ENCODE results near the gene ANKRD18B.
"Not testable (repeated sequence)": the region's sequence is repeated elsewhere in the genome, so short reads cannot be mapped to it uniquely, and the experiment has no call there.

The ANKRD18B gene

DNA sequence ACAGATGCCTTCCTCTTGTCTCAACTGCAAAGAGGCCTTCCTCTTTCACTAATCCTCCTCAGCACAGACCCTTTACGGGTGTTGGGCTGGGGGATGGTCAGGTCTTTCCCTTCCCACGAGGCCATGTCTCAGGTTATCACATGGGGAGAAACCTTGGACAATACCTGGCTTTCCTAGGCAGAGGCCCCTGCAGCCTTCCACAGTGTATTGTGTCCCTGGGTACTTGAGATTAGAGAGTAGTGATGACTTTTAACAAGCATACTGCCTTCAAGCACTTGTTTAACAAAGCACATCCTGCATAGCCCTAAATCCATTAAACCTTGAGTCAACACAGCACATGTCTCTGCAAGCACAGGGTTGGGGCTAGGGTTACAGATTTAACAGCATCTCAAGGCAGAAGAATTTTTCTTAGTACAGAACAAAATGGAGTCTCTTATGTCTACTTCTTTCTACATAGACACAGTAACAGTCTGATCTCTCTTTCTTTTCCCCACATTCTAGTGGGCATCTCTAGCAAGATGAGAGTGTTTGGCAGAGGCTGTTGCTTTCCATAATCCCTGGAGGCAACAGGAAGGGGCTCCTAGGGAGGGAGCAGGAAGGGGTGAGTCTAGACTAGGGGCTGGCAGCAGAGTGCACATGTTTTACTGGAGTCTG lies 8.6 kb upstream of the ANKRD18B start:
- H2AFZ ChIP-seq (ENCODE audit: low read depth, low read length); H3K27ac ChIP-seq (ENCODE audit: low read length); DNase-seq; H3K27me3 ChIP-seq (ENCODE audit: insufficient read depth, low read length, poor library complexity); H3K9ac ChIP-seq (ENCODE audit: low read depth, low read length); H3K4me3 ChIP-seq (ENCODE audit: low read depth in 1 of 2, low read length in 2 of 2); H4K20me1 ChIP-seq (ENCODE audit: insufficient read depth, low read length); ATAC-seq (ENCODE audit: insufficient read depth, low read depth); H3K4me2 ChIP-seq (ENCODE audit: insufficient read depth, low read length); H3K79me2 ChIP-seq (ENCODE audit: insufficient read depth, low read length); H3K36me3 ChIP-seq (ENCODE audit: insufficient read depth, low read length); H3K9me3 ChIP-seq (ENCODE audit: insufficient read depth, low read length, severe bottlenecking); H3K4me1 ChIP-seq (ENCODE audit: insufficient read depth, low read length): not testable (repeated sequence)

DNA sequence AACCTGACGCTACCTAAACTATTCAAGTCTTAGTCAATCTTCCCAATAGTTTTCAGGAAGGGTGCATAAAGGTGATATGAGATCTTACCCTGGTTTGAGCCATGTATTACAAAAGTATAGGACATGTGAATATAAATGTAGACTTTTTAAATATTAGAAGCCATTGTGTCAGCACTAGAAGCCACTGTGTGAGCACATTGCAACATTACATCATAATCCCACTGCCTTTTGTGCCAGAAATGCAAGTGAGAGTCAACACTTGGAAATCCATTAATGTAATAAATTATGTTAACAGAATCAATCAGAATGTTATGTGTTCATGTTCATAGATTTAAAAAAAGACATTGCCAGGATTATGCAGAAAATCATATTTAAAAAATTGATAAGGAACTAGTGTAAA lies 7.7 kb upstream of the ANKRD18B start:
- H3K4me1 ChIP-seq (ENCODE audit: insufficient read depth, low read length); DNase-seq; H3K36me3 ChIP-seq (ENCODE audit: insufficient read depth, low read length); H3K9me3 ChIP-seq (ENCODE audit: insufficient read depth, low read length, severe bottlenecking); H3K4me3 ChIP-seq (ENCODE audit: low read depth in 1 of 2, low read length in 2 of 2); H2AFZ ChIP-seq (ENCODE audit: low read depth, low read length); H3K27me3 ChIP-seq (ENCODE audit: insufficient read depth, low read length, poor library complexity); H4K20me1 ChIP-seq (ENCODE audit: insufficient read depth, low read length); H3K27ac ChIP-seq (ENCODE audit: low read length); H3K9ac ChIP-seq (ENCODE audit: low read depth, low read length); H3K79me2 ChIP-seq (ENCODE audit: insufficient read depth, low read length); H3K4me2 ChIP-seq (ENCODE audit: insufficient read depth, low read length); ATAC-seq (ENCODE audit: insufficient read depth, low read depth): not testable (repeated sequence)

DNA sequence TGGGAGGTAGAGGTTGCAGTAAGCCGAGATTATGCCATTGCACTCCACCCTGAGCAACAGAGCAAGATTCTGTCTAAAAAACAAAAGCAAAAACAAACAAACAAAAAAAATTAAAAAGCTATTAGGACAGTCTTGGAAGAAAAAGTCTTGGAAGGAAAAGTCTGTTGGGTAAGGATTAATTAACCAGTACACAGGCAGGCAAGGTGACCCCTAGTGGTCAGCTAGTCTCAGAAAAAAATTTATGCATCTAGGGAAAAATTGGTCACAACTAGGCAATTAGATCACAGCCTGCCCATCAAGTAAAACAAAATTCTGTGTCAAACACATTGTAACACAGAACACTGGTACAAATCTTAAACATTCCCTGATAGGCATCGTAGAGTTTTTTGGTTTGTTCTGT lies 6.7 kb upstream of the ANKRD18B start:
- no peak for ATAC-seq (ENCODE audit: insufficient read depth, low read depth)

DNA sequence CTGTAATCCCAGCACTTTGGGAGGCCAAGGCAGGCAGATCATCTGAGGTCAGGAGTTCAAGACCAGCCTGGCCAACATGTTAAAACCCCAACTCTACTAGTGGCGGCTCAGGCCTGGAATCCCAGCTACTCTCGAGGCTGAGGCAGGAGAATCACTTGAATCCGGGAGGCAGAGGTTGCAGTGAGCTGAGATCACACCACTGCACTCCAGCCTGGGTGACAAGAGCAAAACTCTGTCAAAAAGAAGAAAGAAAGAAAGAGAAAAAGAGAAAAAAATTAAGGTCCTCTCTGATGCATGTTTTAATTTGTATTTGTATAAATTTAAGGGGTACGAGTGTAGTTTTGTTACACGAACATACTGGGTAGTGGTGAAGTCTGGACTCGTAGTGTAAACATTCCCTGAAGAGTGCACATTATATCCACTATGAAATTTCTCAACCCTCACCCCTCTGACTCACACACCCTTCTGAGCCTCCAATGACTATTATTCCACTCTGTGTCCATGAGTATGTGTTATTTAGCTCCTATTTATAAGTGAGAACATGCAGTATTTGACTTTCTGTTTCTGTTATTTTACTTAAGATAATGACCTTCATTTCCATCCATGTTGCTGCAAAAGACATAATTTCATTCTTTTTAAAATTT lies 6.0 kb upstream of the ANKRD18B start:
- not testable (repeated sequence) for H3K27me3 ChIP-seq (ENCODE audit: insufficient read depth, low read length, poor library complexity); H3K4me3 ChIP-seq (ENCODE audit: low read depth in 1 of 2, low read length in 2 of 2); H3K9me3 ChIP-seq (ENCODE audit: insufficient read depth, low read length, severe bottlenecking); H3K36me3 ChIP-seq (ENCODE audit: insufficient read depth, low read length); H3K27ac ChIP-seq (ENCODE audit: low read length); ATAC-seq (ENCODE audit: insufficient read depth, low read depth); H3K9ac ChIP-seq (ENCODE audit: low read depth, low read length); H3K4me1 ChIP-seq (ENCODE audit: insufficient read depth, low read length); DNase-seq; H2AFZ ChIP-seq (ENCODE audit: low read depth, low read length); H4K20me1 ChIP-seq (ENCODE audit: insufficient read depth, low read length); H3K79me2 ChIP-seq (ENCODE audit: insufficient read depth, low read length); H3K4me2 ChIP-seq (ENCODE audit: insufficient read depth, low read length)

More for the DNA sequence above, 6.7 kb upstream of the ANKRD18B start:
- H3K4me1 ChIP-seq (ENCODE audit: insufficient read depth, low read length) = no peaks in the 10 kb centered on the region
- no peak overlapping the region for H3K4me3 ChIP-seq (ENCODE audit: low read depth in 1 of 2, low read length in 2 of 2)
- TF ChIP-seq EZH2 (IDR thresholded peaks at IDR 0.05; ENCODE audit: borderline replicate concordance, low read depth, low read length, severe bottlenecking) = no peak
- TF ChIP-seq, protein P1, sequence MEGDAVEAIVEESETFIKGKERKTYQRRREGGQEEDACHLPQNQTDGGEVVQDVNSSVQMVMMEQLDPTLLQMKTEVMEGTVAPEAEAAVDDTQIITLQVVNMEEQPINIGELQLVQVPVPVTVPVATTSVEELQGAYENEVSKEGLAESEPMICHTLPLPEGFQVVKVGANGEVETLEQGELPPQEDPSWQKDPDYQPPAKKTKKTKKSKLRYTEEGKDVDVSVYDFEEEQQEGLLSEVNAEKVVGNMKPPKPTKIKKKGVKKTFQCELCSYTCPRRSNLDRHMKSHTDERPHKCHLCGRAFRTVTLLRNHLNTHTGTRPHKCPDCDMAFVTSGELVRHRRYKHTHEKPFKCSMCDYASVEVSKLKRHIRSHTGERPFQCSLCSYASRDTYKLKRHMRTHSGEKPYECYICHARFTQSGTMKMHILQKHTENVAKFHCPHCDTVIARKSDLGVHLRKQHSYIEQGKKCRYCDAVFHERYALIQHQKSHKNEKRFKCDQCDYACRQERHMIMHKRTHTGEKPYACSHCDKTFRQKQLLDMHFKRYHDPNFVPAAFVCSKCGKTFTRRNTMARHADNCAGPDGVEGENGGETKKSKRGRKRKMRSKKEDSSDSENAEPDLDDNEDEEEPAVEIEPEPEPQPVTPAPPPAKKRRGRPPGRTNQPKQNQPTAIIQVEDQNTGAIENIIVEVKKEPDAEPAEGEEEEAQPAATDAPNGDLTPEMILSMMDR (IDR thresholded peaks at IDR 0.05; ENCODE audit: borderline replicate concordance, extremely low read depth, low read length, poor library complexity, severe bottlenecking) = peak; percentile 54
- no peaks in the 10 kb centered on the region for H3K27me3 ChIP-seq (ENCODE audit: insufficient read depth, low read length, poor library complexity)
- no peaks in the 10 kb centered on the region for H3K79me2 ChIP-seq (ENCODE audit: insufficient read depth, low read length)
- H3K9me3 ChIP-seq (ENCODE audit: insufficient read depth, low read length, severe bottlenecking) = no peaks in the 10 kb centered on the region
- H3K4me2 ChIP-seq (ENCODE audit: insufficient read depth, low read length) = no peak overlapping the region
- no peak for DNase-seq
- no peaks in the 10 kb centered on the region for H3K36me3 ChIP-seq (ENCODE audit: insufficient read depth, low read length)
- H3K9ac ChIP-seq (ENCODE audit: low read depth, low read length) = no peak overlapping the region
- H2AFZ ChIP-seq (ENCODE audit: low read depth, low read length) = no peak overlapping the region
- H4K20me1 ChIP-seq (ENCODE audit: insufficient read depth, low read length) = no peaks in the 10 kb centered on the region
- H3K27ac ChIP-seq (ENCODE audit: low read length) = no peak overlapping the region

DNA sequence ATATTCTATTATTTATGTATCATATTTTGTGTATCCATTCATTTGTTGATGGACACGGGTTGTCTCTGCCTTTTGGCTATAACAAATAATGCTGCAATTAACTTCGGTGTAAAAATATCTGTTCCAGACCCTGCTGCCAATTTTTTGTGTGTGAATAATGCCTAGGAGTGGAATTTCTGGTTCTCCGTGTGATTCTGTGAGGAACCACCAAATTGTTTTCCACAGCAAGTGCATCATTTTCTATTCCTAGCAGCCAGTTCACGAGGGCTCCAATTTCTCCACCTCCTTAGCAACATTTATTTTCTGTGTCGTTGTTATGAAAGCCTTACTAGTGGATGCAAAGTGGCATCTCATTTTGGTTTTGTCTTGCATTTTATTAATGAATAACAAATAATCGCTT lies 2.2 kb upstream of the ANKRD18B start:
- H3K9me3 ChIP-seq (ENCODE audit: insufficient read depth, low read length, severe bottlenecking); H4K20me1 ChIP-seq (ENCODE audit: insufficient read depth, low read length); H3K9ac ChIP-seq (ENCODE audit: low read depth, low read length); H3K79me2 ChIP-seq (ENCODE audit: insufficient read depth, low read length); H3K27me3 ChIP-seq (ENCODE audit: insufficient read depth, low read length, poor library complexity); H3K4me1 ChIP-seq (ENCODE audit: insufficient read depth, low read length); H3K36me3 ChIP-seq (ENCODE audit: insufficient read depth, low read length); H2AFZ ChIP-seq (ENCODE audit: low read depth, low read length); H3K4me2 ChIP-seq (ENCODE audit: insufficient read depth, low read length); DNase-seq; ATAC-seq (ENCODE audit: insufficient read depth, low read depth); H3K27ac ChIP-seq (ENCODE audit: low read length); H3K4me3 ChIP-seq (ENCODE audit: low read depth in 1 of 2, low read length in 2 of 2): not testable (repeated sequence)
